ENCODE measurements around the gene FAM83C.

FAM83C gene

GRCh38 chr20:35326740-35327073, 34.5 kb upstream of the FAM83C start:
- H3K27me3 ChIP-seq (ENCODE audit: low read depth, low read length), result no peaks in the 10 kb centered on the region
- no peak overlapping the region for H3K4me3 ChIP-seq (ENCODE audit: low read length)
- no peak overlapping the region for H3K9ac ChIP-seq (ENCODE audit: low read length)
- H4K20me1 ChIP-seq (ENCODE audit: insufficient read depth, low read length), result no peaks in the 10 kb centered on the region
- TF ChIP-seq CTCF (IDR thresholded peaks at IDR 0.05; ENCODE audit: low read depth, low read length) (no peak), EZH2phosphoT487 (IDR thresholded peaks at IDR 0.05; ENCODE audit: low read depth) (no peak)
- no peak overlapping the region for H2AFZ ChIP-seq (ENCODE audit: low read depth, low read length)
- no peaks in the 10 kb centered on the region for H3K36me3 ChIP-seq (replicated peaks; ENCODE audit: low read depth, low read length)
- H3K4me1 ChIP-seq (ENCODE audit: low read length), result peaks cover 18% of the 10 kb centered on the region
- H3K4me2 ChIP-seq (ENCODE audit: low read length), result no peak overlapping the region
- H3K27ac ChIP-seq (ENCODE audit: low read length), result no peak overlapping the region
- H3K9me3 ChIP-seq (ENCODE audit: insufficient read depth, low read length), result no peaks in the 10 kb centered on the region
- no peaks in the 10 kb centered on the region for H3K79me2 ChIP-seq (ENCODE audit: low read length)

GRCh38 chr20:35326021-35326739, 34.0 kb upstream of the FAM83C start:
- no peak overlapping the region for H3K27ac ChIP-seq (ENCODE audit: low read length)
- TF ChIP-seq CTCF (IDR thresholded peaks at IDR 0.05; ENCODE audit: low read depth, low read length) (no peak), EZH2phosphoT487 (IDR thresholded peaks at IDR 0.05; ENCODE audit: low read depth) (no peak)
- peaks cover 18% of the 10 kb centered on the region for H3K4me1 ChIP-seq (ENCODE audit: low read length)
- no peaks in the 10 kb centered on the region for H3K79me2 ChIP-seq (ENCODE audit: low read length)
- H3K4me3 ChIP-seq (ENCODE audit: low read length), result peak overlapping the region; percentile 11; the same call in 1 of the 2 replicates
- H3K9me3 ChIP-seq (ENCODE audit: insufficient read depth, low read length), result no peaks in the 10 kb centered on the region
- H3K4me2 ChIP-seq (ENCODE audit: low read length), result peak overlapping the region; percentile 55
- no peaks in the 10 kb centered on the region for H3K36me3 ChIP-seq (replicated peaks; ENCODE audit: low read depth, low read length)
- H4K20me1 ChIP-seq (ENCODE audit: insufficient read depth, low read length), result no peaks in the 10 kb centered on the region
- H3K27me3 ChIP-seq (ENCODE audit: low read depth, low read length), result no peaks in the 10 kb centered on the region
- no peak overlapping the region for H2AFZ ChIP-seq (ENCODE audit: low read depth, low read length)
- no peak overlapping the region for H3K9ac ChIP-seq (ENCODE audit: low read length)

GRCh38 chr20:35325401-35325800, 33.2 kb upstream of the FAM83C start:
- Histone ChIP-seq H3K79me2 (ENCODE audit: low read length) (no peaks in the 10 kb centered on the region), H3K9me3 (ENCODE audit: insufficient read depth, low read length) (no peaks in the 10 kb centered on the region), H4K20me1 (ENCODE audit: insufficient read depth, low read length) (no peaks in the 10 kb centered on the region), H3K4me2 (ENCODE audit: low read length) (peak overlapping the region; percentile 55), H3K27me3 (ENCODE audit: low read depth, low read length) (no peaks in the 10 kb centered on the region), H3K4me1 (ENCODE audit: low read length) (peaks cover 22% of the 10 kb centered on the region), H3K27ac (ENCODE audit: low read length) (no peak overlapping the region), H3K9ac (ENCODE audit: low read length) (no peak overlapping the region), H2AFZ (ENCODE audit: low read depth, low read length) (no peak overlapping the region), H3K4me3 (ENCODE audit: low read length) (no peak overlapping the region), H3K36me3 (replicated peaks; ENCODE audit: low read depth, low read length) (no peaks in the 10 kb centered on the region)
- TF ChIP-seq EZH2phosphoT487 (IDR thresholded peaks at IDR 0.05; ENCODE audit: low read depth) (no peak), CTCF (IDR thresholded peaks at IDR 0.05; ENCODE audit: low read depth, low read length) (no peak)

- H3K9me3 ChIP-seq (ENCODE audit: insufficient read depth, low read length), result no peaks in the 10 kb centered on the region
- no peak overlapping the region for H3K4me2 ChIP-seq (ENCODE audit: low read length)
- H3K36me3 ChIP-seq (replicated peaks; ENCODE audit: low read depth, low read length), result no peaks in the 10 kb centered on the region
- H3K9ac ChIP-seq (ENCODE audit: low read length), result no peak overlapping the region
- TF ChIP-seq CTCF (IDR thresholded peaks at IDR 0.05; ENCODE audit: low read depth, low read length) (no peak), EZH2phosphoT487 (IDR thresholded peaks at IDR 0.05; ENCODE audit: low read depth) (no peak)
- H4K20me1 ChIP-seq (ENCODE audit: insufficient read depth, low read length), result no peaks in the 10 kb centered on the region
- peaks cover 23% of the 10 kb centered on the region for H3K4me1 ChIP-seq (ENCODE audit: low read length)
- no peak overlapping the region for H3K27ac ChIP-seq (ENCODE audit: low read length)
- H3K27me3 ChIP-seq (ENCODE audit: low read depth, low read length), result no peaks in the 10 kb centered on the region
- no peaks in the 10 kb centered on the region for H3K79me2 ChIP-seq (ENCODE audit: low read length)
- H3K4me3 ChIP-seq (ENCODE audit: low read length), result no peak overlapping the region
- no peak overlapping the region for H2AFZ ChIP-seq (ENCODE audit: low read depth, low read length)
Observed at GRCh38 chr20:35320396-35321126, 28.3 kb upstream of the FAM83C start.

All from OCI-LY3 (cell line).